ENCODE data around the gene CFAP43.

DNA sequence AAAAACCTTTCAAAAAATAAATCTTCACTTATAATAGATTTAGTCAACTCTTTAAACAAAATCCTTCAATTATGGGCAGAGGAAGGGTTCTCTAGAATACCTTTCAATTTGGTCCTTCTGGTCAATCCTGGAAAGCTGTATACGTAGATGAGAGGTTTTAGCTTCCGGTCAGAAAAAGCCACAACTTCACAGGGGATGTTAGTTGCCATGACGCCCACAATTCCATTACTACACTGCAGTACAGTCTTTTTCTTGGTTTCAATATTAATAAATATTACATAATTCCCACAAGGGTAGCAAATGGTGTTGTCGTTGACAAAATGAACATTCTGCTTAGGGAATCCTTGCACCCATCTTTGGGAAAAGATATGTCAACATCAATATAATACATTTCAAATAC, 1.7 kb downstream of the CFAP43 start:
- TF ChIP-seq, protein P1, sequence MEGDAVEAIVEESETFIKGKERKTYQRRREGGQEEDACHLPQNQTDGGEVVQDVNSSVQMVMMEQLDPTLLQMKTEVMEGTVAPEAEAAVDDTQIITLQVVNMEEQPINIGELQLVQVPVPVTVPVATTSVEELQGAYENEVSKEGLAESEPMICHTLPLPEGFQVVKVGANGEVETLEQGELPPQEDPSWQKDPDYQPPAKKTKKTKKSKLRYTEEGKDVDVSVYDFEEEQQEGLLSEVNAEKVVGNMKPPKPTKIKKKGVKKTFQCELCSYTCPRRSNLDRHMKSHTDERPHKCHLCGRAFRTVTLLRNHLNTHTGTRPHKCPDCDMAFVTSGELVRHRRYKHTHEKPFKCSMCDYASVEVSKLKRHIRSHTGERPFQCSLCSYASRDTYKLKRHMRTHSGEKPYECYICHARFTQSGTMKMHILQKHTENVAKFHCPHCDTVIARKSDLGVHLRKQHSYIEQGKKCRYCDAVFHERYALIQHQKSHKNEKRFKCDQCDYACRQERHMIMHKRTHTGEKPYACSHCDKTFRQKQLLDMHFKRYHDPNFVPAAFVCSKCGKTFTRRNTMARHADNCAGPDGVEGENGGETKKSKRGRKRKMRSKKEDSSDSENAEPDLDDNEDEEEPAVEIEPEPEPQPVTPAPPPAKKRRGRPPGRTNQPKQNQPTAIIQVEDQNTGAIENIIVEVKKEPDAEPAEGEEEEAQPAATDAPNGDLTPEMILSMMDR (conservative IDR thresholded peaks at IDR 0.05; ENCODE audit: low read length): no peak
- no peak for TF ChIP-seq EZH2phosphoT487 (IDR thresholded peaks at IDR 0.05; ENCODE audit: borderline replicate concordance, low read depth, low read length)

Data from OCI-LY7 (cell line).